B cell (primary cell): ENCODE measurements around the gene TP63. TPM values are rescaled to one million over a fixed set of nuclear protein-coding genes. Genes with fewer than 3 reads are reported as not detected.

Experiments used
- ATAC-seq: fragments of 200-7000 bp; cut with Tn5 transposase; one replicate; pipeline ENCODE4 v1.10.0; 2021; ENCODE audit warnings: low read depth, mild to moderate bottlenecking, moderate number of reproducible peaks, moderate library complexity
- CTCF ChIA-PET: fragments of 350-600 bp; sonication (Branson Sonifier 250); formaldehyde crosslinking; loops from one replicate; lab custom pipeline; 2021; ENCODE audit warnings: antibody characterized with exemption, inconsistent platforms; lab: Charles Lee
- POLR2A ChIA-PET: fragments of 350-600 bp; sonication (Branson Sonifier 250); formaldehyde crosslinking; loops from one replicate; lab custom pipeline; 2021; ENCODE audit warnings: antibody characterized with exemption; lab: Charles Lee
- DNase-seq: peaks from one replicate; pipeline ENCODE4 v3.0.0; 2013
- H2AFZ ChIP-seq: 2 replicates; pipeline ENCODE4 v1.6.1; 2012; ENCODE audit warnings: mild to moderate bottlenecking, low read depth, low read length; ENCODE audit not compliant: insufficient read depth, poor library complexity, severe bottlenecking
- H3K27ac ChIP-seq, 2 donors: 1 replicate in 1 of 2; 2 replicates in 1 of 2; pipeline ENCODE4 v1.5.1; 2012 to 2013; ENCODE audit warnings: low read length in 2 of 2, mild to moderate bottlenecking in 2 of 2, moderate library complexity in 1 of 2
- H3K27me3 ChIP-seq, 4 experiments: fragments of 200-600 bp in 1 of 4; sonication (generic) in 1 of 4; replicated peaks in 1 of 4; 1 replicate in 2 of 4; 2 replicates in 2 of 4; pipeline versions ENCODE4 v1.6.1 to v1.7.0; 2013 to 2016; ENCODE audit warnings: low read length in 3 of 4, mild to moderate bottlenecking in 2 of 4, mixed read lengths in 1 of 4, moderate library complexity in 1 of 4; ENCODE audit not compliant: insufficient read depth in 4 of 4, control insufficient read depth in 3 of 4; ENCODE audit errors: control extremely low read depth in 1 of 4
- H3K36me3 ChIP-seq, 2 experiments: replicated peaks in 1 of 2; 1 replicate in 1 of 2; 2 replicates in 1 of 2; pipeline versions ENCODE4 v1.6.1 to v1.7.1; 2013; ENCODE audit warnings: low read length in 1 of 2; ENCODE audit not compliant: insufficient read depth in 2 of 2, control insufficient read depth in 1 of 2; ENCODE audit errors: control extremely low read depth in 1 of 2, extremely low read depth in 1 of 2
- H3K4me1 ChIP-seq, 2 donors: fragments of 200-600 bp in 1 of 2; sonication (generic) in 1 of 2; 1 replicate in 1 of 2; 2 replicates in 1 of 2; pipeline versions ENCODE4 v1.5.1 to v1.6.1; 2013 to 2017; ENCODE audit warnings: low read length in 2 of 2; ENCODE audit not compliant: control insufficient read depth in 2 of 2, insufficient read depth in 2 of 2
- H3K4me2 ChIP-seq: replicated peaks from 2 replicates; pipeline ENCODE3; 2012; ENCODE audit warnings: mild to moderate bottlenecking, low read depth, low read length; ENCODE audit not compliant: poor library complexity, severe bottlenecking
- H3K4me3 ChIP-seq, 5 experiments: fragments of 200-600 bp in 1 of 5; sonication (generic) in 1 of 5; 1 replicate in 3 of 5; 2 replicates in 2 of 5; pipeline versions ENCODE4 v1.5.1 to v1.7.0; 2011 to 2016; ENCODE audit warnings: low read length in 4 of 5, mild to moderate bottlenecking in 4 of 5, low read depth in 2 of 5, control low read depth in 1 of 5, moderate library complexity in 1 of 5; ENCODE audit not compliant: insufficient read depth in 1 of 5; ENCODE audit errors: control extremely low read depth in 1 of 5, extremely low read depth in 1 of 5
- H3K79me2 ChIP-seq: fragments of 200-600 bp; sonication (generic); one replicate; pipeline ENCODE4 v1.6.0; 2016; ENCODE audit warnings: low read length; ENCODE audit not compliant: control insufficient read depth, insufficient read depth
- H3K9ac ChIP-seq: fragments of 200-600 bp; sonication (generic); 2 replicates; pipeline ENCODE4 v1.6.1; 2017; ENCODE audit warnings: mild to moderate bottlenecking, low read length, moderate library complexity
- H3K9me3 ChIP-seq, 3 donors: one replicate each; pipeline versions ENCODE4 v1.6.1 to v1.7.1; 2013; ENCODE audit warnings: low read length in 2 of 3; ENCODE audit not compliant: control insufficient read depth in 2 of 3, insufficient read depth in 1 of 3; ENCODE audit errors: control extremely low read depth in 1 of 3
- H4K20me1 ChIP-seq: 2 replicates; pipeline ENCODE4 v1.6.0; 2012; ENCODE audit warnings: mild to moderate bottlenecking, low read length; ENCODE audit not compliant: insufficient read depth, control insufficient read depth, poor library complexity, severe bottlenecking
- H3K27ac Mint-ChIP-seq: one replicate; pipeline ENCODE4 v1.8.0; 2021; ENCODE audit warnings: mixed read lengths
- H3K27me3 Mint-ChIP-seq: one replicate; pipeline ENCODE4 v1.8.0; 2021; ENCODE audit warnings: mixed read lengths
- H3K4me1 Mint-ChIP-seq: one replicate; pipeline ENCODE4 v1.8.0; 2021; ENCODE audit warnings: mixed read lengths
- H3K4me3 Mint-ChIP-seq: one replicate; pipeline ENCODE4 v1.8.0; 2021; ENCODE audit warnings: mixed read lengths
- H3K9me3 Mint-ChIP-seq: one replicate; pipeline ENCODE4 v1.8.0; 2022; ENCODE audit warnings: mixed read lengths; ENCODE audit not compliant: insufficient read depth
- CTCF ChIP-seq: fragments of 200-600 bp; IDR thresholded peaks from one replicate; pipeline ENCODE4 v1.8.0; 2022; ENCODE audit warnings: antibody characterized with exemption, mild to moderate bottlenecking
- EZH2 ChIP-seq: IDR thresholded peaks from 2 replicates; pipeline ENCODE4 v1.6.1; 2012; ENCODE audit warnings: borderline replicate concordance, low read depth, mild to moderate bottlenecking, moderate library complexity, low read length; ENCODE audit not compliant: insufficient read depth, poor library complexity, severe bottlenecking
- WGBS: methylation state at CpG from one replicate; pipeline ENCODE4 v1.1.5; 2013; ENCODE audit warnings: missing lambda C conversion rate; ENCODE audit not compliant: insufficient coverage; 5-methylcytosine and 5-hydroxymethylcytosine counted together
- intact Hi-C: fragments of 100-400 bp; cut with micrococcal nuclease; formaldehyde crosslinking; loops from one replicate; pipeline ENCODE4 v1.10.0; 2022
- polyA plus RNA-seq: library from polyadenylated mRNA; depleted of rRNA; stranded (reverse); fragments of >200 nt; gene quantifications from 2 replicates; pipeline ENCODE4 v1.2.3, GENCODE V29; 2012
- total RNA-seq, 2 donors: library from RNA; stranded (reverse); fragments of 120-200 nt in 1 of 2; gene quantifications; 1 replicate in 1 of 2; 2 replicates in 1 of 2; pipeline versions ENCODE4 v1.2.3 to v1.2.4, GENCODE V29; 2013 to 2022

The TP63 gene
- total and polyA plus RNA-seq, 2 donors (not counting 1 experiment from before 2014, with no cell fraction given): 1.2 to 2.0 TPM

- Histone ChIP-seq H3K4me1 (no peaks in the 10 kb centered on the region), H3K79me2 (no peaks in the 10 kb centered on the region), H3K4me3 (no peak overlapping the region), H3K36me3 (no peaks in the 10 kb centered on the region), H3K9ac (no peak overlapping the region), H2AFZ (no peak overlapping the region), H3K27me3 (no peaks in the 10 kb centered on the region), H3K4me2 (no peak overlapping the region), H3K9me3 (peaks cover 0 to 6% (median 1%) of the 10 kb centered on the region in 3 donors), H4K20me1 (no peaks in the 10 kb centered on the region), H3K27ac (no peak overlapping the region)
- ChIA-PET CTCF (no interaction called here), POLR2A (no interaction called here)
- H3K4me3 Mint-ChIP-seq: no peak overlapping the region
- TF ChIP-seq CTCF: no peak
- no peak for TF ChIP-seq EZH2
- H3K27me3 Mint-ChIP-seq: no peaks in the 10 kb centered on the region
- no peaks in the 10 kb centered on the region for H3K4me1 Mint-ChIP-seq
- intact Hi-C loops: no loop called here
- no CpG with 5 or more reads among the region's 8 CpGs for WGBS
- no peaks in the 10 kb centered on the region for H3K9me3 Mint-ChIP-seq
- no peak overlapping the region for H3K27ac Mint-ChIP-seq
- DNase-seq (no peak), ATAC-seq (no peak)
Observed at GRCh38 chr3:189646853-189647542, 15.8 kb downstream of the TP63 start.

DNA sequence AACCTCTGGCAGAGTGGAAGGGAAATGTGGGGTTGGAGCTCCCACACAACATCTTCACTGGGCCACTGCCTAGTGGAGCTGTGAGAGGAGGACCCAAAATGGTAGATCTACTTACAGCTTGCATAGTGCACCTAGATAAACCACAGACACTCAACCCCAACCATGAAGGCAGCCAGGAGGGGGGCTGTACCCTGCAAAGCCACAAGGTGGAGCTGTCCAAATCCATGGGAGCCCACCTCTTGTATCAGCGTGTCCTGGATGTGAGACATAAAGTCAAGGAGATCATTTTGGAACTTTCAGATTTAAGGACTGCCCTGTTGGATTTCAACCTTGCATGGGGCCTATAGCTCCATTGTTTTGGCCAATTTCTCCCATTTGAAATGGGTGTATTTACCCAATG, 20.9 kb downstream of the TP63 start:
- ATAC-seq (no peak), DNase-seq (no peak)
- no peak overlapping the region for H3K27ac ChIP-seq
- no peak overlapping the region for H3K4me3 ChIP-seq
- no peak overlapping the region for H3K27ac Mint-ChIP-seq
- intact Hi-C loops: no loop called here
- ChIA-PET CTCF (no interaction called here), POLR2A (no interaction called here)
- no peaks in the 10 kb centered on the region for H3K9me3 Mint-ChIP-seq
- no peak overlapping the region for H3K9ac ChIP-seq
- H2AFZ ChIP-seq: no peak overlapping the region
- no peaks in the 10 kb centered on the region for H3K27me3 Mint-ChIP-seq
- H3K4me3 Mint-ChIP-seq: no peak overlapping the region
- peaks cover 3 to 7% (median 5%) of the 10 kb centered on the region in 3 donors for H3K9me3 ChIP-seq
- no peaks in the 10 kb centered on the region for H3K79me2 ChIP-seq
- no peaks in the 10 kb centered on the region for H4K20me1 ChIP-seq
- H3K36me3 ChIP-seq: no peaks in the 10 kb centered on the region
- H3K4me1 ChIP-seq: no peaks in the 10 kb centered on the region
- H3K4me1 Mint-ChIP-seq: no peaks in the 10 kb centered on the region
- no peak overlapping the region for H3K4me2 ChIP-seq
- 100% methylated on average over 1 of the region's 1 CpG for WGBS
- no peaks in the 10 kb centered on the region for H3K27me3 ChIP-seq
- TF ChIP-seq CTCF (no peak), EZH2 (no peak)
